Omental fat pad (tissue), 4 donors: Measurements from ENCODE around the gene TMEM163. TPM values are rescaled to one million over a fixed set of nuclear protein-coding genes. Genes with fewer than 3 reads are reported as not detected.

Source experiments
- ATAC-seq: fragments of 150-250 bp; one replicate; pipeline ENCODE4 v1.9.1; 2016; ENCODE audit warnings: mild to moderate bottlenecking, moderate library complexity; ENCODE audit not compliant: low FRiP score
- DNase-seq: peaks from one replicate; pipeline ENCODE4 v3.0.0-alpha.2; 2019; ENCODE audit warnings: low spot score
- total RNA-seq, 4 donors: library from RNA; depleted of rRNA; stranded (reverse); fragments of >200 nt; gene quantifications; one replicate each; pipeline ENCODE4 v1.1.0, GENCODE V29; 2016
- TF ChIP-seq, protein P1 (sequence below), 3 donors: fragments of 450-650 bp; IDR thresholded peaks; one replicate each; pipeline ENCODE4 v1.5.1; 2016 to 2017; ENCODE audit warnings: antibody characterized with exemption in 3 of 3, mild to moderate bottlenecking in 3 of 3, moderate library complexity in 2 of 3

Gene TMEM163
- total RNA-seq, 4 donors from 2014 or later = 0.28 to 6.4 (median 1.2) TPM

- TF ChIP-seq, protein P1, sequence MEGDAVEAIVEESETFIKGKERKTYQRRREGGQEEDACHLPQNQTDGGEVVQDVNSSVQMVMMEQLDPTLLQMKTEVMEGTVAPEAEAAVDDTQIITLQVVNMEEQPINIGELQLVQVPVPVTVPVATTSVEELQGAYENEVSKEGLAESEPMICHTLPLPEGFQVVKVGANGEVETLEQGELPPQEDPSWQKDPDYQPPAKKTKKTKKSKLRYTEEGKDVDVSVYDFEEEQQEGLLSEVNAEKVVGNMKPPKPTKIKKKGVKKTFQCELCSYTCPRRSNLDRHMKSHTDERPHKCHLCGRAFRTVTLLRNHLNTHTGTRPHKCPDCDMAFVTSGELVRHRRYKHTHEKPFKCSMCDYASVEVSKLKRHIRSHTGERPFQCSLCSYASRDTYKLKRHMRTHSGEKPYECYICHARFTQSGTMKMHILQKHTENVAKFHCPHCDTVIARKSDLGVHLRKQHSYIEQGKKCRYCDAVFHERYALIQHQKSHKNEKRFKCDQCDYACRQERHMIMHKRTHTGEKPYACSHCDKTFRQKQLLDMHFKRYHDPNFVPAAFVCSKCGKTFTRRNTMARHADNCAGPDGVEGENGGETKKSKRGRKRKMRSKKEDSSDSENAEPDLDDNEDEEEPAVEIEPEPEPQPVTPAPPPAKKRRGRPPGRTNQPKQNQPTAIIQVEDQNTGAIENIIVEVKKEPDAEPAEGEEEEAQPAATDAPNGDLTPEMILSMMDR (IDR thresholded peaks at IDR 0.05) = no peak
- ATAC-seq (no peak), DNase-seq (no peak)
Observed at GRCh38 chr2:134448650-134449049, 270.1 kb downstream of the TMEM163 start.

DNA sequence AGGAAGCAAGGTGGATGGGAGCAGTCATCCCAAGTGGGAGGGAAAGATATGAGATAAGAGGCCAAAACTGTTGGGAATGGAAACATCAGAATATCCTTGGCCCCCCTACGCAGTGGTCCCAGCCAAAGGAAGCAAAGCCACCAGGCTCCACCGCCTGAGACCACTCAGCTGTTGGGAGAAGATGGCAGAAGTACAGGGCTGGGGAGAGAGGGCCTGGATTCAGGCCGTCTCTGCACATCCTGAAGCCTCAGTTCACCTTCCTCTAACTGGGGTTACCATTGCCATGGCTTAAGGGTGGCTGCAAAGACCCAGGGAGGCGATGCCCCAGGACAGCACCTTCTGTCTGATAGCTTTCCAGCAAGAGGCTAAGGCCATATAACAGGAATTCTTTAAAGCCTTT is 271.1 kb downstream of the TMEM163 start:
- ATAC-seq (no peak), DNase-seq (no peak)
- TF ChIP-seq, protein P1 (IDR thresholded peaks at IDR 0.05) = no peak

- DNase-seq (no peak), ATAC-seq (no peak)
- TF ChIP-seq, protein P1 (IDR thresholded peaks at IDR 0.05) = no peak
Observed at GRCh38 chr2:134446383-134447017, 272.3 kb downstream of the TMEM163 start.

GRCh38 chr2:134445985-134446382 is 272.8 kb downstream of the TMEM163 start:
- no peak for ATAC-seq
- TF ChIP-seq, protein P1 (IDR thresholded peaks at IDR 0.05) = no peak
- no peak for DNase-seq

- TF ChIP-seq, protein P1 (IDR thresholded peaks at IDR 0.05) = no peak
- ATAC-seq = no peak
- DNase-seq = no peak
Observed at GRCh38 chr2:134445116-134445515, 273.7 kb downstream of the TMEM163 start.

- TF ChIP-seq, protein P1 (IDR thresholded peaks at IDR 0.05) = no peak
- ATAC-seq (no peak), DNase-seq (no peak)
Observed at GRCh38 chr2:134443814-134444480, 274.9 kb downstream of the TMEM163 start.
